C4-2B (cell line): Measurements from ENCODE around the gene PATJ.

Experiments used
- CTCF ChIP-seq: fragments of 450-650 bp; conservative IDR thresholded peaks from 2 replicates; pipeline ENCODE4 v1.5.1; 2017; ENCODE audit warnings: mild to moderate bottlenecking
- ZFX ChIP-seq: fragments of 450-650 bp; IDR thresholded peaks from 2 replicates; pipeline ENCODE4 v1.6.1; 2017

- no peak for TF ChIP-seq CTCF
- no peak for TF ChIP-seq ZFX
Measured at GRCh38 chr1:61741711-61742619, at the start of gene PATJ.
